Right lobe of liver (tissue), 6 donors: ENCODE results near the gene H19. TPM values are rescaled to one million over a fixed set of nuclear protein-coding genes. Genes with fewer than 3 reads are reported as not detected.

ENCODE experiments used
- ATAC-seq, 4 donors: fragments of 200-7000 bp; cut with Tn5 transposase; one replicate each; pipeline ENCODE4 v1.9.1; 2020; ENCODE audit warnings: mild to moderate bottlenecking in 4 of 4, moderate library complexity in 4 of 4
- DNase-seq, 3 donors: peaks; one replicate each; pipeline ENCODE4 v3.0.0-alpha.2; 2020
- H3K27ac ChIP-seq, 3 donors: fragments of 200-600 bp; one replicate each; pipeline ENCODE4 v1.8.0; 2022
- H3K27me3 ChIP-seq, 2 donors: fragments of 200-600 bp; one replicate each; pipeline ENCODE4 v1.8.0; 2022
- H3K36me3 ChIP-seq, 4 donors: fragments of 200-600 bp; sonication (generic) in 1 of 4; one replicate each; pipeline versions ENCODE4 v1.5.1 to v1.8.0; 2017 to 2022; ENCODE audit warnings: control low read depth in 1 of 4
- H3K4me1 ChIP-seq, 4 donors: fragments of 200-600 bp; sonication (generic) in 1 of 4; one replicate each; pipeline versions ENCODE4 v1.5.1 to v1.8.0; 2017 to 2022; ENCODE audit warnings: control low read depth in 1 of 4
- H3K4me3 ChIP-seq, 3 donors: fragments of 200-600 bp; one replicate each; pipeline ENCODE4 v1.8.0; 2022
- H3K9me3 ChIP-seq, 4 donors: fragments of 200-600 bp; sonication (generic) in 1 of 4; one replicate each; pipeline versions ENCODE4 v1.5.1 to v1.8.0; 2017 to 2022; ENCODE audit warnings: control low read depth in 1 of 4
- CTCF ChIP-seq, 4 donors: fragments of 200-600 bp in 3 of 4; fragments of 450-650 bp in 1 of 4; IDR thresholded peaks; one replicate each; pipeline versions ENCODE4 v1.5.1 to v1.8.0; 2016 to 2022; ENCODE audit warnings: antibody characterized with exemption in 4 of 4, mild to moderate bottlenecking in 2 of 4
- POLR2A ChIP-seq: fragments of 450-650 bp; IDR thresholded peaks from one replicate; pipeline ENCODE4 v1.6.1; 2017; ENCODE audit warnings: antibody characterized with exemption, mild to moderate bottlenecking
- WGBS: methylation state at CpG from one replicate; pipeline ENCODE4 v1.1.6; 2018; ENCODE audit warnings: low coverage, low lambda C conversion rate; ENCODE audit not compliant: insufficient coverage; ENCODE audit errors: missing lambda C conversion rate; 5-methylcytosine and 5-hydroxymethylcytosine counted together
- intact Hi-C, 2 donors: fragments of 100-400 bp; cut with DNase I; formaldehyde crosslinking; loops; one replicate each; pipeline versions ENCODE4 v1.11.2 to v1.14.1; 2022
- total RNA-seq, 6 experiments: library from RNA; depleted of rRNA in 2 of 6; stranded (reverse); fragments of >200 nt in 2 of 6; fragmentation: NEBNext Ultra II Directional in 3 of 6; extraction: Animal tissue kit (Norgen Biotek cat#: 25700) in 3 of 6; gene quantifications; one replicate each; pipeline versions ENCODE4 v1.1.0 to v1.2.4, GENCODE V29; 2016 to 2023
- donor health status: DM: no; HTN: yes; CAD: no.
- donor health status: DM: no; HTN: no; CAD: no.
- donor health status: DM: no; HTN: no; CAD: no.
- donor health status: DM: no; HTN: yes; CAD: no.
- donor health status: DM: no; HTN: yes; CAD: no.

The H19 gene
- total RNA-seq, 6 experiments from 2014 or later: 143 to 898 (median 229) TPM

GRCh38 chr11:1989953-1990352 lies 7.7 kb downstream of the H19 start:
- no peaks in the 10 kb centered on the region for H3K36me3 ChIP-seq
- DNase-seq: no peak
- intact Hi-C loops: no loop called here

GRCh38 chr11:1988667-1989317 lies 8.8 kb downstream of the H19 start:
- H3K27me3 ChIP-seq: no peaks in the 10 kb centered on the region
- H3K4me3 ChIP-seq: no peak overlapping the region
- TF ChIP-seq CTCF (IDR thresholded peaks at IDR 0.05) (no peak), POLR2A (no peak)
- intact Hi-C loops: no loop called here
- DNase-seq (peak; percentile 21 to 31 (median 21)), ATAC-seq (peak; percentile 20 to 59 (median 36))
- no peaks in the 10 kb centered on the region for H3K4me1 ChIP-seq
- H3K27ac ChIP-seq: no peak overlapping the region
- 27% methylated on average over 4 of the region's 24 CpGs for WGBS
- no peaks in the 10 kb centered on the region for H3K36me3 ChIP-seq
- no peaks in the 10 kb centered on the region for H3K9me3 ChIP-seq

More at GRCh38 chr11:1989953-1990352, 7.7 kb downstream of the H19 start:
- no peaks in the 10 kb centered on the region for H3K9me3 ChIP-seq
- H3K27me3 ChIP-seq: no peaks in the 10 kb centered on the region
- H3K27ac ChIP-seq: no peak overlapping the region
- ATAC-seq: no peak
- WGBS: no CpG with 5 or more reads among the region's 15 CpGs
- H3K4me1 ChIP-seq: no peaks in the 10 kb centered on the region
- H3K4me3 ChIP-seq: no peak overlapping the region
- TF ChIP-seq CTCF (IDR thresholded peaks at IDR 0.05) (no peak), POLR2A (no peak)

GRCh38 chr11:1988174-1988573 lies 9.5 kb downstream of the H19 start:
- ATAC-seq: peak; percentile 43 to 62 (median 57)
- Histone ChIP-seq H3K36me3 (no peaks in the 10 kb centered on the region), H3K4me1 (no peaks in the 10 kb centered on the region), H3K27ac (no peak overlapping the region), H3K27me3 (no peaks in the 10 kb centered on the region), H3K4me3 (no peak overlapping the region), H3K9me3 (no peaks in the 10 kb centered on the region)
- no peak for DNase-seq
- no CpG with 5 or more reads among the region's 11 CpGs for WGBS
- TF ChIP-seq POLR2A (no peak), CTCF (IDR thresholded peaks at IDR 0.05) (no peak)
- intact Hi-C loops: no loop called here

GRCh38 chr11:1987024-1987423 lies 10.6 kb downstream of the H19 start:
- no peaks in the 10 kb centered on the region for H3K36me3 ChIP-seq
- TF ChIP-seq CTCF (IDR thresholded peaks at IDR 0.05) (no peak), POLR2A (no peak)
- intact Hi-C loops: no loop called here
- H3K9me3 ChIP-seq: no peaks in the 10 kb centered on the region
- no peaks in the 10 kb centered on the region for H3K4me1 ChIP-seq
- no CpG with 5 or more reads among the region's 6 CpGs for WGBS
- H3K27ac ChIP-seq: no peak overlapping the region
- no peak overlapping the region for H3K4me3 ChIP-seq
- ATAC-seq: peak; percentile 17 to 67 (median 36)
- no peaks in the 10 kb centered on the region for H3K27me3 ChIP-seq
- no peak for DNase-seq
